SK-MEL-5 (cell line): ENCODE results near the gene KLKB1. TPM values are rescaled to one million over a fixed set of nuclear protein-coding genes. Genes with fewer than 3 reads are reported as not detected.

ENCODE experiments used
- DNase-seq: peaks from one replicate; pipeline ENCODE4 v3.0.0-alpha.2; 2016; ENCODE audit warnings: low read depth, low spot score
- in situ Hi-C: cut with HindIII; loops from 2 replicates; pipeline ENCODE4 v1.10.0; 2016; ENCODE audit warnings: low sequenced_read_pairs, high pct_unique_total_duplicates, low pct_unique_long_range_greater_than_20kb
- total RNA-seq: library from RNA; depleted of rRNA; stranded (reverse); fragments of >200 nt; shearing (Covaris generic); gene quantifications from 2 replicates; pipeline ENCODE4 v1.2.3, GENCODE V29; 2014; rRNA removed

Gene KLKB1
- total RNA-seq, 1 experiment from 2014 or later: not detected

- in situ Hi-C loops: no loop called here
- no peak for DNase-seq
These were observed 66.9 kb downstream of the KLKB1 start for GRCh38 chr4:186294160-186294559.

DNA sequence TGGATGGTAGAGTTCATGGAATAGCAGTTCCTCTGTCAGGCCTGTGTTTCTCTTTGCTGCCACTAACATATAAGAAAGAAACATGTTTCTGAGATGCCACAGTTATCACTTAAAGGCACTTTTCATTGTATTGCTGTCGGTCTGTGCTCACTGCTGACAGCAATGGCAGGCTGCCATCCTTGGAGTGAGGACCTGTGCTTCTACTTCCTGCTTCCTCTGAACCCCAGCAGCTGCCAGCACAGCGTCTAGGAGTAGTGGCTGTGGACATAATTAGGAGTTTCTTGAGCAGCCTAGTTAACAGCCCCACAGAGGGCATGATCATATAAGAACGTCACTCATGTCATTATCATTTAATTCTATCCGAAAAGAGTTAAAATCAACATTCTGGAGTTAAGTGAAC lies 69.2 kb downstream of the KLKB1 start:
- DNase-seq: no peak
- in situ Hi-C loops: no loop called here

GRCh38 chr4:186297013-186297645 lies 69.8 kb downstream of the KLKB1 start:
- in situ Hi-C loops: no loop called here

GRCh38 chr4:186298031-186298647 lies 70.8 kb downstream of the KLKB1 start:
- in situ Hi-C loops: no loop called here
- no peak for DNase-seq

More at GRCh38 chr4:186297013-186297645, 69.8 kb downstream of the KLKB1 start:
- peak; percentile 67 for DNase-seq

- in situ Hi-C loops: no loop called here
- no peak for DNase-seq
These were observed 72.0 kb downstream of the KLKB1 start for GRCh38 chr4:186299291-186299690.

DNA sequence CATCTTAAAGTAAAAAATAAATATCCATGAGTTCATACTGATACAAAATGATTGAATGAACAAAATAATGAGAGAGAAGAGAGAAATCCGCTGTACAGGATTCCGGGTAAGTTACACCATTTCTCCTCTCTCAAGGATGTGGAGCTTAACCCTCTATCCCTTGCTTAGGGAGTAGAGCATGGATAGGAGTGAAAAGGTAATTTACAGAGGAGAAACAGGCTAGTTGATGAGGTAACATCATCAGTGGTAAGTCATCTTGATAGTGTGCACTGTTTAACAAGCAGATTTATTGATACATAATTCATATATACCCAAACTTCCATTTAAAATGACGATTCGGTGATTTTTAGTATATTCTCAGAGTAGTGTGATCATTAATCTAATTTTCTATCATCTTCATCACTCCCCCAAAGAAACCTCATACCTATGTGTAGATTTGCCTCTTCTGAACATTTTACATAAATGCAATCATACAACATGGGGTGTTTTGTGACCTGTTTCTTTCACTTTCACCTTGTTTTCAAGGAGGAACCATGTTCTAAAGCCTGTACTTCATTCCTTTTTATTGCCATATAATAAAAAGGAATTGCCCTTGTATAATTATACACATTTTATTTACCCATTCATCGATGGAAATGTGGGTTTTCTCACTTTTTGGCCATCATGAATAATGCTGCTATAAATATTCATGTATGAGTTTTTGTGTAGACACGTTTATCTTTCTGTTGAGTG lies 73.5 kb downstream of the KLKB1 start:
- in situ Hi-C loops: no loop called here
- DNase-seq: no peak

GRCh38 chr4:186304216-186304615 lies 76.9 kb downstream of the KLKB1 start:
- in situ Hi-C loops: no loop called here
- no peak for DNase-seq

DNA sequence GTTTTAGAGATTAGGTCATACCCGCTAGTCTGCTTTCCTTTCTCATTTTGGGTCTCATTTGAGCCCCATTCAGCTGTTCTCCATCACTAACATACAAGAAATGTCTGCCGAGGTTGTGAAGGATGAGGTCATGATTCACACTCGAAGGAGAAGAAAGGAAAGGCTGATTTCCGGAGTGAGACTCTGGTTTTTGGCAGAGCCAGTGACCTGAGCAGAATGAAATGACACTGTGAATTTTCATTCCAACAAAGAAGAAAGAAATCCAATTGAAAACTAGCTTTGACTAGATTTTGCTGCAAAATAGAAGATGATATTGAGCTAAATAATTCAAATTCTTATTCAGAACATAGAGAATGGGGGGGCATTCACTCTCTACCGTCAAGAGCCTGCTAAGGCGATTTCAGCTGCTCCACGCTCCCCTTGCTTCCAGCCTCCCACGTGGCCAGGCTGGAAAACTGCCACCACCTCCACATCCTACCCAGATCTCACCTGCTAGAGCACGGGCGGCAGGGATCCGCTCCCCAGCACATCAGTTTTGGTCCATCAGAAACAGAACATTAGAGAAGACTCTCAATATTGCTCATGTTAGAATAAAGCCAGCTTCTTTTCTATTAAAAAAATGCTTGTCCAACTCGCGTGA lies 77.7 kb downstream of the KLKB1 start:
- in situ Hi-C loops: no loop called here

GRCh38 chr4:186307497-186307896 lies 80.2 kb downstream of the KLKB1 start:
- in situ Hi-C loops: no loop called here
- DNase-seq: no peak

More for the DNA sequence above, 77.7 kb downstream of the KLKB1 start:
- DNase-seq: no peak

DNA sequence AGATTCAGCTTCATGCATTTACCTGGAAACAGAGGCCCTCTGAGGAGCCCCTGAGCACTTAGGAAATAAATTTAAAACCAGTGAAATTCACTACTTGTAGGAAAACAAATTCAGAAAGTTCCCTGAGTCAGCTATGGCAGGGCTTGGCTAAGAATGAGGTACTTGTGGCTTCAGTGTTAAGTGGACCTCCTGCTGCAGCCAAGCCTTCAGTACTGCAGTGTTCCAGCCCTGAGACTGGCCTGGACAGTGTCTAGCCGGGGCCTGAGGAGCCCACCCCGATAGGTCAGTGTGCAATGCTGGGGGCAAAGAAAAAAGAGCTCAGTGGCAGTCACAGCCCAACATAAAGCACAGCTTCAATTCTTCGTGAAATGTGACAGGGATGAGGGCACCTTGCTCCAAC lies 80.6 kb downstream of the KLKB1 start:
- no peak for DNase-seq
- in situ Hi-C loops: no loop called here

Other genes starting within 250 kb of the KLKB1 start
- 6.9 and 9.8 TPM in 2 replicates for gene TLR3, start 158.4 kb upstream of the KLKB1 start, total RNA-seq
- gene FAM149A, start 122.8 kb upstream of the KLKB1 start, total RNA-seq: 9.0 and 10.1 TPM in 2 replicates
- gene CYP4V2, start 35.9 kb upstream of the KLKB1 start, total RNA-seq: 61.6 and 62.8 TPM in 2 replicates
- gene F11, start 38.7 kb downstream of the KLKB1 start, total RNA-seq: not detected in 2 replicates